ENCODE data around the gene LCP2. TPM values are rescaled to one million over a fixed set of nuclear protein-coding genes. Genes with fewer than 3 reads are reported as not detected.
"Not testable (repeated sequence)": the region's sequence is repeated elsewhere in the genome, so short reads cannot be mapped to it uniquely, and the experiment has no call there.

The LCP2 gene
- total RNA-seq, 1 donor from 2014 or later, result not detected

- Mint-ChIP-seq H3K36me3 (ENCODE audit: unreplicated experiment) (no peaks in the 10 kb centered on the region), H3K4me1 (ENCODE audit: unreplicated experiment) (peaks cover 20% of the 10 kb centered on the region), H3K27me3 (ENCODE audit: unreplicated experiment) (peaks cover 49% of the 10 kb centered on the region), H3K4me3 (ENCODE audit: unreplicated experiment) (no peak overlapping the region), H3K9me3 (ENCODE audit: unreplicated experiment) (no peaks in the 10 kb centered on the region), H3K27ac (ENCODE audit: unreplicated experiment) (no peak overlapping the region)
- no peak for TF ChIP-seq CTCF (IDR thresholded peaks at IDR 0.05)
- no peak for DNase-seq (ENCODE audit: extremely low spot score, unreplicated experiment)
Observed at GRCh38 chr5:170246126-170246870, 51.3 kb downstream of the LCP2 start.

- peaks cover 42% of the 10 kb centered on the region for H3K27me3 Mint-ChIP-seq (ENCODE audit: unreplicated experiment)
- not testable (repeated sequence) for H3K27ac Mint-ChIP-seq (ENCODE audit: unreplicated experiment); H3K4me3 Mint-ChIP-seq (ENCODE audit: unreplicated experiment); H3K36me3 Mint-ChIP-seq (ENCODE audit: unreplicated experiment); H3K9me3 Mint-ChIP-seq (ENCODE audit: unreplicated experiment); DNase-seq (ENCODE audit: extremely low spot score, unreplicated experiment)
- H3K4me1 Mint-ChIP-seq (ENCODE audit: unreplicated experiment), result peaks cover 11% of the 10 kb centered on the region
Observed at GRCh38 chr5:170245436-170245835, 52.1 kb downstream of the LCP2 start.

- peaks cover 56% of the 10 kb centered on the region for H3K27me3 Mint-ChIP-seq (ENCODE audit: unreplicated experiment)
- H3K4me3 Mint-ChIP-seq (ENCODE audit: unreplicated experiment), result no peak overlapping the region
- no peak for TF ChIP-seq CTCF (IDR thresholded peaks at IDR 0.05)
- no peaks in the 10 kb centered on the region for H3K36me3 Mint-ChIP-seq (ENCODE audit: unreplicated experiment)
- no peak for DNase-seq (ENCODE audit: extremely low spot score, unreplicated experiment)
- H3K4me1 Mint-ChIP-seq (ENCODE audit: unreplicated experiment), result no peaks in the 10 kb centered on the region
- no peaks in the 10 kb centered on the region for H3K9me3 Mint-ChIP-seq (ENCODE audit: unreplicated experiment)
- no peak overlapping the region for H3K27ac Mint-ChIP-seq (ENCODE audit: unreplicated experiment)
Observed at GRCh38 chr5:170238456-170239196, 59.0 kb downstream of the LCP2 start.

- Mint-ChIP-seq H3K9me3 (ENCODE audit: unreplicated experiment) (no peaks in the 10 kb centered on the region), H3K4me1 (ENCODE audit: unreplicated experiment) (no peaks in the 10 kb centered on the region), H3K4me3 (ENCODE audit: unreplicated experiment) (no peak overlapping the region), H3K36me3 (ENCODE audit: unreplicated experiment) (no peaks in the 10 kb centered on the region), H3K27me3 (ENCODE audit: unreplicated experiment) (peaks cover 62% of the 10 kb centered on the region), H3K27ac (ENCODE audit: unreplicated experiment) (no peak overlapping the region)
- no peak for TF ChIP-seq CTCF (IDR thresholded peaks at IDR 0.05)
- no peak for DNase-seq (ENCODE audit: extremely low spot score, unreplicated experiment)
Observed at GRCh38 chr5:170235876-170236864, 61.4 kb downstream of the LCP2 start.

GRCh38 chr5:170233358-170233892 is 64.2 kb downstream of the LCP2 start:
- no peaks in the 10 kb centered on the region for H3K36me3 Mint-ChIP-seq (ENCODE audit: unreplicated experiment)
- no peak for TF ChIP-seq CTCF (IDR thresholded peaks at IDR 0.05)

More at GRCh38 chr5:170233358-170233892, 64.2 kb downstream of the LCP2 start:
- Mint-ChIP-seq H3K9me3 (ENCODE audit: unreplicated experiment) (no peaks in the 10 kb centered on the region), H3K4me1 (ENCODE audit: unreplicated experiment) (no peaks in the 10 kb centered on the region), H3K27ac (ENCODE audit: unreplicated experiment) (no peak overlapping the region), H3K4me3 (ENCODE audit: unreplicated experiment) (no peak overlapping the region), H3K27me3 (ENCODE audit: unreplicated experiment) (peaks cover 78% of the 10 kb centered on the region)
- DNase-seq (ENCODE audit: extremely low spot score, unreplicated experiment), result no peak

Data from osteocyte (in vitro differentiated cells).